Mesendoderm (in vitro differentiated cells): ENCODE data around the gene CD81.
"Not testable (repeated sequence)": the region's sequence is repeated elsewhere in the genome, so short reads cannot be mapped to it uniquely, and the experiment has no call there.

Experiments
- DNase-seq: peaks from one replicate; pipeline ENCODE4 v3.0.0; 2013
- H2AK5ac ChIP-seq: 2 replicates; pipeline ENCODE4 v1.6.1; 2013; ENCODE audit warnings: low read length, inconsistent platforms
- H2BK120ac ChIP-seq: 2 replicates; pipeline ENCODE4 v1.6.1; 2013; ENCODE audit warnings: low read depth, mild to moderate bottlenecking, low read length, moderate library complexity, mixed read lengths
- H2BK15ac ChIP-seq: replicated peaks from 2 replicates; pipeline ENCODE4 v1.6.1; 2013; ENCODE audit warnings: low read depth, mild to moderate bottlenecking, moderate library complexity
- H2BK5ac ChIP-seq: 2 replicates; pipeline ENCODE4 v1.6.1; 2013; ENCODE audit warnings: low read length, inconsistent platforms
- H3K18ac ChIP-seq: 2 replicates; pipeline ENCODE4 v1.6.1; 2013; ENCODE audit warnings: mild to moderate bottlenecking, low read length, mixed read lengths
- H3K23ac ChIP-seq: one replicate; pipeline ENCODE4 v1.6.1; 2013; ENCODE audit warnings: low read length
- H3K27ac ChIP-seq: 2 replicates; pipeline ENCODE4 v1.5.1; 2013; ENCODE audit warnings: low read depth, mild to moderate bottlenecking, inconsistent platforms, low read length, moderate library complexity
- H3K27me3 ChIP-seq: 2 replicates; pipeline ENCODE4 v1.6.1; 2013; ENCODE audit warnings: low read length, control low read depth, mild to moderate bottlenecking, inconsistent platforms; ENCODE audit not compliant: insufficient read depth, poor library complexity
- H3K36me3 ChIP-seq: 2 replicates; pipeline ENCODE4 v1.6.1; 2013; ENCODE audit warnings: low read length, inconsistent platforms; ENCODE audit not compliant: control insufficient read depth, insufficient read depth
- H3K4ac ChIP-seq: one replicate; pipeline ENCODE4 v1.6.1; 2013; ENCODE audit warnings: low read depth, mild to moderate bottlenecking, low read length, moderate library complexity
- H3K4me1 ChIP-seq: 2 replicates; pipeline ENCODE4 v1.6.1; 2013; ENCODE audit warnings: low read depth, low read length, inconsistent platforms; ENCODE audit not compliant: control insufficient read depth
- H3K4me2 ChIP-seq: 2 replicates; pipeline ENCODE4 v1.6.1; 2013; ENCODE audit warnings: low read length
- H3K4me3 ChIP-seq: 2 replicates; pipeline ENCODE4 v1.5.1; 2013; ENCODE audit warnings: mild to moderate bottlenecking, low read length
- H3K56ac ChIP-seq: one replicate; pipeline ENCODE4 v1.6.1; 2013; ENCODE audit warnings: low read length
- H3K79me1 ChIP-seq: 2 replicates; pipeline ENCODE4 v1.6.1; 2013; ENCODE audit warnings: low read length, inconsistent platforms
- H3K79me2 ChIP-seq: 2 replicates; pipeline ENCODE4 v1.6.1; 2013; ENCODE audit warnings: mild to moderate bottlenecking, low read length; ENCODE audit not compliant: control insufficient read depth, insufficient read depth
- H3K9ac ChIP-seq: 2 replicates; pipeline ENCODE4 v1.6.1; 2013; ENCODE audit warnings: low read length, inconsistent platforms
- H4K5ac ChIP-seq: one replicate; pipeline ENCODE4 v1.6.1; 2013; ENCODE audit warnings: low read length
- H4K8ac ChIP-seq: one replicate; pipeline ENCODE4 v1.6.1; 2013; ENCODE audit warnings: low read depth, mild to moderate bottlenecking, control low read depth, low read length, moderate library complexity
- WGBS: extraction: QIAGEN DNeasy Blood & Tissue Kit; methylation state at CpG from one replicate; pipeline ENCODE4 v1.1.7; 2013; ENCODE audit warnings: low lambda C conversion rate, missing lambda C conversion rate; ENCODE audit not compliant: insufficient coverage; ENCODE audit errors: extremely low coverage; 5-methylcytosine and 5-hydroxymethylcytosine counted together

CD81 gene

DNA sequence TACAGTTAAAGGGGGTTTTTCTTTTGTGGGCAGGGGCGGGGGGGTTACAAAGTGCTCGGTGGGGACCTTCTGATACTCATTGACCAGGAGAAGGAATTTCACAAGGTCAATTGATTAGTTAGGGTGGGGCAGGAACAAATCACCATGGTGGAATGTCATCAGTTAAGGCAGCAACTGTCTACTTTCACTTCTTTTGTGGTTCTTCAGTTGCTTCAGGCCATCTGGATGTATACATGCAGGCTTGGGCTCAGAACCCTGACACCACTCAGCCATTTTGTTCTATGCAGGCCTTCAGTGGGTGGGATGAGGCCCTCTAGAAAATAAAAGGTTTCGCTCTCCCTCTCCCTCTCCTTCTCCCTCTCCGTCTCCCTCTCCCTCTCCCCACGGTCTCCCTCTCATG is 45.7 kb upstream of the CD81 start:
- no peak overlapping the region for H4K8ac ChIP-seq
- no peaks in the 10 kb centered on the region for H3K79me2 ChIP-seq
- no peaks in the 10 kb centered on the region for H3K4me1 ChIP-seq
- H3K27ac ChIP-seq = no peak overlapping the region
- no peak overlapping the region for H3K4me2 ChIP-seq
- H3K27me3 ChIP-seq = no peaks in the 10 kb centered on the region
- no peak for DNase-seq
- no peak overlapping the region for H3K4ac ChIP-seq
- no peak overlapping the region for H3K23ac ChIP-seq
- H3K18ac ChIP-seq = no peak overlapping the region
- no peak overlapping the region for H2BK120ac ChIP-seq
- H3K79me1 ChIP-seq = no peaks in the 10 kb centered on the region
- no peak overlapping the region for H2BK15ac ChIP-seq
- H3K56ac ChIP-seq = no peak overlapping the region
- no peak overlapping the region for H4K5ac ChIP-seq
- no peak overlapping the region for H3K4me3 ChIP-seq
- no peak overlapping the region for H2BK5ac ChIP-seq
- no peak overlapping the region for H2AK5ac ChIP-seq
- H3K36me3 ChIP-seq = no peaks in the 10 kb centered on the region
- H3K9ac ChIP-seq = no peak overlapping the region
- no CpG with 5 or more reads among the region's 5 CpGs for WGBS

DNA sequence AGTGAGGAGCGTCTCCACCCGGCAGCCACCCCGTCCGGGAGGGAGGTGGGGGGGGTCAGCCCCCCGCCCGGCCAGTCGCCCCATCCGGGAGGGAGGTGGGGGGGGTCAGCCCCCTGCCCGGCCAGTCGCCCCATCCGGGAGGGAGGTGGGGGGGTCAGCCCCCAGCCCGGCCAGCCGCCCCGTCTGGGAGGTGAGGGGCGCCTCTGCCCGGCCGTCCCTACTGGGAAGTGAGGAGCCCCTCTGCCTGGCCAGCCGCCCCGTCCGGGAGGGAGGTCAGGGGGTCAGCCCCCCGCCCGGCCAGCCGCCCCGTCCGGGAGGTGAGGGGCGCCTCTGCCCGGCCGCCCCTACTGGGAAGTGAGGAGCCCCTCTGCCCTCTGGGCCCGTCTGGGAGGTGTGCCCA is 44.5 kb upstream of the CD81 start:
- WGBS = no CpG with 5 or more reads among the region's 29 CpGs

DNA sequence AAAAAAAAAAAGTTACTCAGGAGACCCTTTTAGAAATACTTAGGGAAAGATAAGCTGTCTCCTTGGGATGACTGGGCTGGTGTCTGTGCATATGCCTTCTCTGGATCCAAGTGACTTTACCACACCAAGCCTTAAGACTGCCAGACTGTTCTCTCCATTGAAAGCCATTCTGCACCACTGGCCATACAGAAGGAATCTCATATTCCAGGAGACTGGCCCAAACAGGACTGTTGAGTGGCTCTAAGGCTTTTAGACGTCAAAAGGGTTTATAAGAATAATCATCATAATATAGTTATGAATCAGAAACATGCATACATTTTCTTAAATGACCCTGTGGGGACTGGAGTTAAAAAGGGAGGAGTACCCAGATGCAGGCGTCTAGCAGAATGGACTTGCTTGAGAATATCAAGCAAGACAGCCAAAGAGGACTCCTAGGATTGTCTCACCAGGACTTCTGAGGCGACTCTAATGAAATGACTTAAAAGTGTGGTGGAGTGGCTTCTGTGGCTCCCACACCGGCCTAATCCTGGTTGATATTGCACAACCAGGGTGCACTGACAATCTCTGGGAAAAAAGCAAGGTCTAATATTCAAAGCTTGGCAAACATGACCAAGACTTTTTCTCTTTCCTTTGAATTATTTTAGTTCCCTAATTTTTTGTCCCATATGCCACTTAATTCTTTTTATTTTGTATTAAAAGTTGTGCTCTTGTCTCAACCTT is 43.5 kb upstream of the CD81 start:
- H2BK120ac ChIP-seq, DNase-seq, H4K5ac ChIP-seq, H2AK5ac ChIP-seq, H3K79me1 ChIP-seq, H3K9ac ChIP-seq, H3K4me1 ChIP-seq, H2BK5ac ChIP-seq, H2BK15ac ChIP-seq, H3K4me3 ChIP-seq, H3K79me2 ChIP-seq, H3K36me3 ChIP-seq, H3K4me2 ChIP-seq, H3K27ac ChIP-seq, H3K56ac ChIP-seq, H4K8ac ChIP-seq, H3K23ac ChIP-seq, H3K27me3 ChIP-seq, H3K18ac ChIP-seq, H3K4ac ChIP-seq: not testable (repeated sequence)
- no CpG with 5 or more reads among the region's 4 CpGs for WGBS

More for the DNA sequence above, 44.5 kb upstream of the CD81 start:
- not testable (repeated sequence) for H2BK120ac ChIP-seq, H3K79me1 ChIP-seq, H3K4ac ChIP-seq, H3K79me2 ChIP-seq, H3K27me3 ChIP-seq, H3K4me2 ChIP-seq, H2AK5ac ChIP-seq, H2BK15ac ChIP-seq, H4K5ac ChIP-seq, H3K18ac ChIP-seq, H3K4me1 ChIP-seq, DNase-seq, H3K56ac ChIP-seq, H2BK5ac ChIP-seq, H4K8ac ChIP-seq, H3K36me3 ChIP-seq, H3K23ac ChIP-seq, H3K4me3 ChIP-seq, H3K27ac ChIP-seq, H3K9ac ChIP-seq

DNA sequence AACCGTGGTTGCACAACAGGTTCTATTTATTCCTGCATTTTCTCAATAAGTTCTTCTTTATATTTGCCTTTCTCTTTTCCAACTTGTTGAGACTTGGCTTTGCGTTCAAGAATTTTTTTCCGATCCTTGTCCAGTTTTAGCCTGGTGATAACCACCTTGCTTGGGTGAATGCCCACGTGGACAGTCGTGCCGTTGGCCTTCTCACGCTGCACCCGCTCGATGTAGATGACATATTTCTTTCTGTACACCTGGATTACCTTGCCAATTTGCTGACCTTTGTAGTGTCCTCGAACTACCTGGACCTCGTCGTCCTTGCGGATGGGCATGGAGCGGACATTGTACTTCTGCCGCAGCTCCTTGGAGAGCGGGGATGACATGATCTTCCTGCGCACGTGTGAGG is 41.8 kb upstream of the CD81 start:
- not testable (repeated sequence) for H3K27ac ChIP-seq, H3K9ac ChIP-seq, H3K4me2 ChIP-seq, H3K23ac ChIP-seq, H3K4me3 ChIP-seq, H2BK15ac ChIP-seq, H4K8ac ChIP-seq, H4K5ac ChIP-seq, H3K56ac ChIP-seq, H3K18ac ChIP-seq, H3K4me1 ChIP-seq, H3K4ac ChIP-seq, H2AK5ac ChIP-seq, H2BK5ac ChIP-seq, H3K27me3 ChIP-seq, H3K79me2 ChIP-seq, H3K79me1 ChIP-seq, H2BK120ac ChIP-seq, H3K36me3 ChIP-seq, DNase-seq
- WGBS = no CpG with 5 or more reads among the region's 18 CpGs

DNA sequence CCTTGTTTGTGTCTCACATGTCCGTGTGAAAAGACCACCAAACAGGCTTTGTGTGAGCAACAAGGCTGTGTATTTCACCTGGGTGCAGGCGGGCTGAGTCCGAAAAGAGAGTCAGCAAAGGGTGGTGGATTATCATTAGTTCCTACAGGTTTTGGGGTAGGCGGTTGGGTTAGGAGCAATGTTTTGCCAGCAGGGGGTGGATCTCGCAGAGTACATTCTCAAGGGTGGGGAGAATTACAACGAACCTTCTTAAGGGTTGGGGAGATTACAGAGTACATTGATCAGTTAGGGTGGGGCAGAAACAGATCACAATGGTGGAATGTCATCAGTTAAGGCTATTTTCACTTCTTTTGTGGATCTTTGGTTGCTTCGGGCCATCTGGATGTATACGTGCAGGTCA is 38.4 kb upstream of the CD81 start:
- peak; percentile 68 for DNase-seq
- H3K18ac ChIP-seq, H3K4ac ChIP-seq, H3K4me2 ChIP-seq, H3K27me3 ChIP-seq, H3K36me3 ChIP-seq, H2BK5ac ChIP-seq, H4K5ac ChIP-seq, H3K79me1 ChIP-seq, H3K4me1 ChIP-seq, H2AK5ac ChIP-seq, H4K8ac ChIP-seq, H2BK15ac ChIP-seq, H3K23ac ChIP-seq, H3K9ac ChIP-seq, H3K79me2 ChIP-seq, H2BK120ac ChIP-seq, H3K4me3 ChIP-seq: not testable (repeated sequence)
- Histone ChIP-seq H3K27ac (peak overlapping the region; percentile 37), H3K56ac (peak overlapping the region; percentile 49)
- WGBS = no CpG with 5 or more reads among the region's 8 CpGs

DNA sequence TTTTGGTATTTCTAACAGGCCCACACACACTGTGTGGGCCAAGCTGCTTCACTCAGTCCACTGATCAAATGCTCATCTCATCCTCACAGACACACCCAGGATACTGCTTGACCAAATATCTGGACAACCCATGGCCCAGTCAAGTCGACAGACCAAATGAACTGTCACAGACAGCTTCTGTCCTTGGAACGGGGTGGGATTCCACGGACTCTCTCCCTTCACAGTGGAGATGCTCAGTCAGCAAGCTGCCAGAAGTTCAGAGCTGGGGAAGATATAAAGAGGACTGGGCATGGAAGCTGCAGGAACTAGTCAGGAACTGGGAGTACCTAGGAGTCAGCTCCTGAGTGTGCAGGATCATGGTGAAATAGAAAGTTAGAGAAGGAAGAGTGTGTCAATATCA is 34.6 kb upstream of the CD81 start:
- Histone ChIP-seq H3K79me1 (no peaks in the 10 kb centered on the region), H3K56ac (no peak overlapping the region), H4K8ac (no peak overlapping the region), H3K23ac (no peak overlapping the region), H3K27ac (no peak overlapping the region), H3K9ac (no peak overlapping the region), H2AK5ac (no peak overlapping the region), H3K4me3 (no peak overlapping the region), H2BK15ac (no peak overlapping the region), H3K4me1 (peaks cover 2% of the 10 kb centered on the region), H3K79me2 (no peaks in the 10 kb centered on the region), H2BK5ac (no peak overlapping the region), H3K27me3 (no peaks in the 10 kb centered on the region), H2BK120ac (no peak overlapping the region), H3K4ac (no peak overlapping the region), H3K18ac (no peak overlapping the region), H4K5ac (no peak overlapping the region), H3K36me3 (no peaks in the 10 kb centered on the region), H3K4me2 (no peak overlapping the region)
- no peak for DNase-seq
- no CpG with 5 or more reads among the region's 3 CpGs for WGBS
